HG02885 (cell line): ENCODE data around the gene LMO7.
"Not testable (repeated sequence)": the region's sequence is repeated elsewhere in the genome, so short reads cannot be mapped to it uniquely, and the experiment has no call there.

ENCODE experiments used
- ATAC-seq: cut with Tn5 transposase; IDR thresholded peaks from one replicate; pipeline ENCODE4 v1.9.1; 2021; ENCODE audit warnings: mild to moderate bottlenecking; ENCODE audit not compliant: unreplicated experiment, poor library complexity

The LMO7 gene

GRCh38 chr13:75766636-75767035 is 130.5 kb downstream of the LMO7 start:
- ATAC-seq, result no peak

DNA sequence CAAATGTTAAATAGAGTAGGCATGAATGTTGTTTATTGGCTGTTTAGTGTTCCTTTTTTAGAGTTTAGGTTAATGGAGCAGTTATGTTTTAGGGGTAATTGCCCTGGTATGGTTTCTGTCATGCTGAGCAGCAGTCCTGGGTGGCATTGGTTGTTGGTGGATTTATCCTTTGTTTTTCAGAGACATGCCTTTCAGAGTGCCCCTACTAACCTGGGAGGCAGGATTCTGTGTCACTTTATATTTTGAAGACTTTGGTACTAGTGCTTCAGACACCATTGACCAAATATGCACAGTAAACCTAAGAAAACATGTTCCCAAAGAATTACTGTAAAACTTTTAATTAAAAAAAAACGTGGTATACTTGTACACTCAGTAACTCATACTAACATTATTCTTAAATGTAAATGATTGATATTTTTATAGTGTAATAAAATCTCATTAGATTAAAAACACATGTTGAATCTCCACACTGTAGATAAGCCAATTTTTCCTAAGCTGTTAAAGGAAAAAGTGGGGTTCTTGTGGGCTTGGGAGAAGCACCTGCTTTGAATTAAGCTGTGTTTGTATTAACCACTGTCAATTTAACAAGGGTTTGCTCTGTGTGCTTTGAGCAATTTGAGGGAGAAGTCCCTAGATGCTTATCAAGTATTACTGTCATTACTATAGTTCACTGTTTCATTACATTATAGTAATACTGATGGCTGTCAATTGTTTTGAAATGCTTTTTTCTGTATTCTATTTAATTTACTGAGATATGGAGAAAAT is 133.2 kb downstream of the LMO7 start:
- no peak for ATAC-seq

GRCh38 chr13:75770164-75770563 is 134.0 kb downstream of the LMO7 start:
- no peak for ATAC-seq

- ATAC-seq, result no peak
These were observed 134.5 kb downstream of the LMO7 start for GRCh38 chr13:75770592-75771011.

DNA sequence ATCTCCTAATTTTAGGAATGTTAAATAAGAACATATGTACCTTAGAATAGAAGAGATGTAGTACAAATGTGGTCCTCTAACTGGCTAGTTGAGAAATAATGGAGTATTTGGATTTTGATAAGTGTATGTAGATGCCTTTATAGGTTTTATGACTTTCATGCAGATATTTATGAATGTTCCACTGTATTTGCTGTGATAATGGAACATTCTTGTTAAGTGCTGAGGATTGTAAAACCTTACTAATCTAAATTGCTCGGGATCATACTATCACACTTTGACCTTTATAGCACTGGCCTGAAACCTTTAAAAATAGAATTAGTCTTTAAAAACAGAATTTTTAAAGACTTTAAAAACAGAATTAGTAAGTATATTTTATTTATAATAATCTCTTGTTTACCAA is 135.1 kb downstream of the LMO7 start:
- ATAC-seq, result no peak

DNA sequence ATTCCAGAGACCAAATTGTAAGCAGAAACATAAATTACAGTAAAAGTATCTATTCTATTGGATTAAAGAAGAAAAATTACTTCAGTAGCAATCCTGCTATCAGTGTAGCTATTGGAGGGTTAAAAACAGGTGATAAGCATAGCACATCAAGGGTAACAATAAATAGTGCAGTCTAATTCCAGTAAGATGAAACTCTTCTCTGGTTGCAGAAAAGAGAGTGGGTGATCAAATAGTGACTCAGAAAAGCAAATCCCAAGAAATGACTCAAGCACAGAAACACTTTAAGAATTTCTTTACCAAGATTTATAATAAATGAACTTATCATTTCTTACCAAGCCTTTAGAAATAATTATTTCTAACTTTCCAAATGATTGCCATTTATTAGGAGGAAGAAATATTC is 135.7 kb downstream of the LMO7 start:
- ATAC-seq, result no peak

DNA sequence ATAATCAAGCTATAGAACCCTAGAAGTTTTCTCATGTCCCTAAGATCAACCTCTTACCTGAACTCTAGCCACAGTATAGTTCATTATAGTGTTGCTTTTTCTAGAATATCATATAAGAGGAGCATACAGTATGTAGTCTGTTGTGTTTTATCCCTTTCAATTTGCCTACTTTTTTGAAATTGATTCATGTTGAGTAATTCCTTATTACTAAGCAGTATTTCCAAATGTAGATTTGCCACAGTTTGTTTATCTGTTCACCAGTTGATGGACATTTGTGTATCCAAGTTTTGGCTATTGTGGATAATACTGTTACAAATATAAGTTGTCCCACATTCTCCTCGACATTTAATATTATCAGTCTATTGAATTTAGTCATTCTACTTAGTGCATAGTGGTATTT is 138.0 kb downstream of the LMO7 start:
- no peak for ATAC-seq

DNA sequence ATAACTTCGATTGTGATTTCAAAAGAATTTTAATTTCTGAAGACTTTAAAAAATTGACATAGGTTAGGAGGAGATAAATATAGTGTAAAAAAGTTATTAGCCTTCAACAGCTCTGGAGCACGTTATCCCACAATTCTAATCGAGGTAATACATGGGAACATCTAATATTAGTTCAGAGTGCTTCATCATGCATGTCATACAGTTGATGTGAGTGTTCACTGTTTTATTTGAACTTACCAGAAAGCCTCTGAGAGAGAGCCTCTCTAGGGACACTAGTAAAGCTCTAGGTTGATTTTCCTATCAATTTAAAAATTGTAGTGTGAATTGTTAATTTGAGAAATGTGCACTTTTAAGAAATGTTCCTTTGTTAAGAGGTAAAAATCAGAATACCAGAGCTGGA is 140.4 kb downstream of the LMO7 start:
- no peak for ATAC-seq

DNA sequence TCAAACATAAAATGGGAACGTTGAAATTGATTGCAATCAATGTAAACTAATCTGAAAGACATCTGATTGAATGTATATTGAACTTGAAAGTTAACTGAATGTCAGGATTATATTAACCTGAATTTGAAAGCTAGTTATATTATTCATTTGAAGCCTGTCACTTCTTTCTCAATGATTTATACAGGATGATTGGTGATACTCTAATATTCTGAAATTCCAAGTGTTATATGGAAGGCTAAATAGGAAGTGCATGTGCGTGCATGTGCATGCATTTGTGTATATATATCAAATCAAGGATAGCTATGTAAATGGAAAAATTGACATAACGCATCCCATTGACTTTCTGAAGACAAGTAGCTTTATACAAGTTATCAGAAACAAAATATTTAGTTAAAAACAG is 143.3 kb downstream of the LMO7 start:
- no peak for ATAC-seq

- not testable (repeated sequence) for ATAC-seq
These were observed 144.0 kb downstream of the LMO7 start for GRCh38 chr13:75780103-75780502.

DNA sequence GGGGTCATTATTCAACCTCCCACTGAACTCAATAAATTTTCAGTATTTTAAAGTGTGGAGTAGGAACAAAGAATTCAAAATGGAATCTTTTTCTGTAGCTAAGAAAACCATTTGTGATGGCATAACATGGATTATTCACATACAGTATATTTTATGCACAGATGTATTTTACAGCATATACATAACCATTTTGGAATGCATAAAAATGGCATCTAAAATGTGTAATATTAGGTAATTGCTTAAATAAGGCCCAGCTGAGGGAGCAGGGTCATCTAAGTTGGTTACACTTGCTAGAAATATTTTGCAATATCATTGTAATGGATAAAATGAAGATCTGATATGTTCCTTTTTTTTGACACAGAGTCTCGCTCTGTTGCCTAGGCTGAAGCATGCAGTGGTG is 146.9 kb downstream of the LMO7 start:
- ATAC-seq, result no peak

- no peak for ATAC-seq
These were observed 147.9 kb downstream of the LMO7 start for GRCh38 chr13:75784003-75784402.

DNA sequence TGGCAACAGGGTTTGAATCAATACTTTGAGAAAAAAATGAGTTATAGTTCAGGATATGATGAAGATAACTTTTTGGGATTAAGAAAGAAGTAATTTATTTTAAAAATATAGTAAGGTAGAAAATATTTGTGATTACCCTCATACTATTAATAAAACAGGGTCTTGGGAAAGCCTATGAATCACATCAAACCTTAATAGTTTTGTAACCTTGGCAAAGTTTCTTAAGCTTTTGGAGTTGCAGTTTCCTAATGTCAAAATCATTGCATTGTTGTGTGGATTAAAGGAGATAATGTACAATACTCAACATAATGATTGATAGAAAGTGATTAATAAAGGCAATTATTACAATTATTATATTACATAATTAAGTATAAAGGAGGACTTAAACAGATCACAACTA is 149.0 kb downstream of the LMO7 start:
- no peak for ATAC-seq

DNA sequence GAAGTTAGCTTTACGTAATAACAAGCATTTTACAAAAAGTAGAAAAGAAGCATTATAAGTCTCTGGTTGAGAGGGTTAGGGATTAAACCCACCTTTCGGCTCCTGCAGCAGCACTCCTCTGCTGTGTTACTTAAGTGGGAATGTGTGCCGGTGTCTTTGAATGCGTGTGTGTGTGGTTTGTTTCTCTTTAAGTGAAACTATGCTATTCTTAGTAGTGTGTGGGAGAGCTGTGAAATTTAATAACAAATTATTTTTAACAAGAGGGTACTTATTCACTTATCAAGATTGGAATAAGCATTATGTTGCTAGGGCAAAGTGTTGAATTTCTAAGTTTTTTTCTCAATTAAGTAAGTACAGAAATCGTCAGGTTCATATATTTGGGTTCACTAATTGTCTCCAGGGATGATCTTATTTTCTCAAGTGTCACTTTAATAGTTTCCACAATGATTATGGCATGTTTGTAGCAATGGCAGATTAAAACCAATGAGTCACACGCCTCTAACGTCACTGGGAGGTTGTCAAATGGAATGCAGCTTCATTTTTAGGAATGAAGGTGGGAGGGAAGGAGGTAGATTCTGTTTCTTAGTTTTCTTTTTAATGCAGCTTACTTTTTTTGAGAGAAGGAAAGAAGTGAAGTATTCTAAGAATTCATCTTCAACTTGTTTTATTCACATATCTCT is 151.3 kb downstream of the LMO7 start:
- no peak for ATAC-seq

- no peak for ATAC-seq
These were observed 152.4 kb downstream of the LMO7 start for GRCh38 chr13:75788481-75788981.

DNA sequence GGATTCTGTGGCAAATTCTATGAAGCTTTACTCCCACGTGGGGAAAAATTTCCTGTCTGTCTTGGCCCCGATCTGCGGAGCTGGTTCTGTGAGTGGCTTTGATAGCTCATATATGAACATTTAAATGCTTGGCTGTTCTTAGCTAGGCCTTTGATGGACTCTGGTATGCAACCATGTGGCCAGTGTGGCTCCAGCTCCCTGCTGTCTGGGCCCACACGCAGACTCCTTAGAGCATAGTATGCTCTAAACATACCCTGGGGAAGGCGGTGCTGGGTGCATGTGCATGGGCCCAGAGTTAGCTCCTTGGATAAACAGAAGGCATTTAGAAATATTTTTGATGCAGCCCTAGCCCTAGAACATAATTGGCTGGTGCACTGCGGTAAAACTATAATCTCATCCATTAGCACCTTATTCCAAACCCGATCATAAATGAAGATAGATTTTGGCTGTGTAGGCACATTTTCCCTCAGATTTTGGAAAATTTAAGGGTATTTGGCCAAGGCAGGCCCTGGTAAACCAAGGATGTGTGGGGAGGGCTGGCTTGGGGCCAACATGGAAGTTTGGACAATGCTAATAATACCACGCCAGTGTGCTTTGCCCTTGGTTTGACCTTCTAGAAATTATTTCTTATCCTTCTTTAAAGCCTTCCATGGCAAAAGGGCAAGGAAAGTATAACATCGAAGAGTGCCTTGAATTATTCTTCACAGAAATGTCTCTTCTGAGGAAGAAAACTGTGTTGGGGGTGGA is 153.5 kb downstream of the LMO7 start:
- no peak for ATAC-seq

- no peak for ATAC-seq
These were observed 154.3 kb downstream of the LMO7 start for GRCh38 chr13:75790198-75790970.

DNA sequence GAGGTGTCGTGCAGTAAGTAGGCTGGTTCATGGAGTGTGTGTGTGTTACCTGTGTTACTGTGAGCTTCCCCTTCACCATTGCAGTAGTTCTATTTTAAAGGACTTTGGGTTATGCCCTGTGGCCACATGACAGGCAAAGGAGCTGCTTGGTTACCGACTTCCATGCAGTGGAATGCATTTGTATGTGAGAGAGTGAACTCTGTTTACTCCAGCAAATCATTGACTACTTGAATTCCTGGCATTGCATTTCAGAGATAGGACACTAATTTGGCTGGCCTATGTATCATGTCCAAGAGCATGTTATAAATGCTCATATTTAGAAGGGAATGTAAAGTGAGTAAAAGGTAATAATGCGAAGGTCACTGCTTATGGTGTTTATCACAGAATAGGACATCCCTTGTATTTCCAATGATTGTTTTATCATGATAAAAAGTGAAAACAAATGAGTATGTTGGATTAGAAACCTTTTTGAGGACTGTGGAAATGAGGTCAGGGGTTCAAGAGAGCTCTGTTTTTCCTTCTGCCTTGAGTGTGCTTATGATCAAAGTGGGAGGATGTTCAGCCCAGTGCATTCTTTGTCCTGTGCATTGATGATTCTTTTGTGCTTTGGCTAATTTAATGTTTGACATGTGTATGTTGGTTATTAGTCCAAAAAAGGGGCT is 156.5 kb downstream of the LMO7 start:
- no peak for ATAC-seq

DNA sequence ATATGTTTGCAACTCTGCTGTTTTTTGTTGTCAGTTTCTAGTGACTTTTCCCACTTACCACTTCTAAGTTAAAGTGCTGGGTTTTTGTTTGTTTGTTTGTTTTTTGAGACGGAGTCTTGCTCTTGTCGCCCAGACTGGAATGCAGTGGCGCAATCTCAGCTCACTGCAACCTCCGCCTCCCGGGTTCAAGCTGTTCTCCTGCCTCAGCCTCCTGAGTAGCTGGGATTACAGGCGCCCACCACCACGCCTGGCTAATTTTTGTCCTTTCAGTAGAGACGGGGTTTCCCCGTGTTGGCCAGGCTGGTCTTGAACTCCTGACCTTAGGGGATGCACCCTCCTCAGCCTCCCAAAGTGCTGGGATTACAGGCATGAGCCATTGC is 157.0 kb downstream of the LMO7 start:
- not testable (repeated sequence) for ATAC-seq

GRCh38 chr13:75794663-75795062 is 158.5 kb downstream of the LMO7 start:
- no peak for ATAC-seq
